ENCODE measurements around the gene BBS10. TPM values are rescaled to one million over a fixed set of nuclear protein-coding genes. Genes with fewer than 3 reads are reported as not detected.

Gene BBS10
- total RNA-seq, 1 donor, result 2.3 TPM

GRCh38 chr12:76312315-76312714, 35.9 kb downstream of the BBS10 start:
- Histone ChIP-seq H3K27me3 (ENCODE audit: insufficient read depth, low read length) (no peaks in the 10 kb centered on the region), H3K4me3 (ENCODE audit: low read length) (no peak overlapping the region), H3K9me3 (ENCODE audit: low read depth, low read length) (no peaks in the 10 kb centered on the region), H3K4me1 (ENCODE audit: insufficient read depth, low read length) (no peaks in the 10 kb centered on the region)

GRCh38 chr12:76311796-76312195, 36.4 kb downstream of the BBS10 start:
- no peak overlapping the region for H3K4me3 ChIP-seq (ENCODE audit: low read length)
- no peaks in the 10 kb centered on the region for H3K9me3 ChIP-seq (ENCODE audit: low read depth, low read length)
- no peaks in the 10 kb centered on the region for H3K4me1 ChIP-seq (ENCODE audit: insufficient read depth, low read length)
- H3K27me3 ChIP-seq (ENCODE audit: insufficient read depth, low read length), result no peaks in the 10 kb centered on the region

GRCh38 chr12:76310110-76310509, 38.1 kb downstream of the BBS10 start:
- Histone ChIP-seq H3K27me3 (ENCODE audit: insufficient read depth, low read length) (no peaks in the 10 kb centered on the region), H3K9me3 (ENCODE audit: low read depth, low read length) (no peaks in the 10 kb centered on the region), H3K4me3 (ENCODE audit: low read length) (no peak overlapping the region), H3K4me1 (ENCODE audit: insufficient read depth, low read length) (no peaks in the 10 kb centered on the region)

- Histone ChIP-seq H3K27me3 (ENCODE audit: insufficient read depth, low read length) (no peaks in the 10 kb centered on the region), H3K9me3 (ENCODE audit: low read depth, low read length) (no peaks in the 10 kb centered on the region), H3K4me3 (ENCODE audit: low read length) (no peak overlapping the region), H3K4me1 (ENCODE audit: insufficient read depth, low read length) (no peaks in the 10 kb centered on the region)
These were observed 39.3 kb downstream of the BBS10 start for GRCh38 chr12:76308866-76309265.

GRCh38 chr12:76307083-76307482, 41.1 kb downstream of the BBS10 start:
- Histone ChIP-seq H3K27me3 (ENCODE audit: insufficient read depth, low read length) (no peaks in the 10 kb centered on the region), H3K9me3 (ENCODE audit: low read depth, low read length) (no peaks in the 10 kb centered on the region), H3K4me1 (ENCODE audit: insufficient read depth, low read length) (no peaks in the 10 kb centered on the region)

GRCh38 chr12:76303989-76304460, 44.2 kb downstream of the BBS10 start:
- H3K4me3 ChIP-seq (ENCODE audit: low read length), result no peak overlapping the region
- H3K4me1 ChIP-seq (ENCODE audit: insufficient read depth, low read length), result no peaks in the 10 kb centered on the region
- H3K9me3 ChIP-seq (ENCODE audit: low read depth, low read length), result no peaks in the 10 kb centered on the region
- H3K27me3 ChIP-seq (ENCODE audit: insufficient read depth, low read length), result no peaks in the 10 kb centered on the region

More at GRCh38 chr12:76307083-76307482, 41.1 kb downstream of the BBS10 start:
- no peak overlapping the region for H3K4me3 ChIP-seq (ENCODE audit: low read length)

- Histone ChIP-seq H3K4me1 (ENCODE audit: insufficient read depth, low read length) (no peaks in the 10 kb centered on the region), H3K4me3 (ENCODE audit: low read length) (no peak overlapping the region), H3K27me3 (ENCODE audit: insufficient read depth, low read length) (no peaks in the 10 kb centered on the region), H3K9me3 (ENCODE audit: low read depth, low read length) (no peaks in the 10 kb centered on the region)
These were observed 44.9 kb downstream of the BBS10 start for GRCh38 chr12:76303365-76303764.

- Histone ChIP-seq H3K4me1 (ENCODE audit: insufficient read depth, low read length) (no peaks in the 10 kb centered on the region), H3K9me3 (ENCODE audit: low read depth, low read length) (no peaks in the 10 kb centered on the region), H3K4me3 (ENCODE audit: low read length) (no peak overlapping the region), H3K27me3 (ENCODE audit: insufficient read depth, low read length) (no peaks in the 10 kb centered on the region)
These were observed 47.9 kb downstream of the BBS10 start for GRCh38 chr12:76300297-76300665.

- Histone ChIP-seq H3K4me3 (ENCODE audit: low read length) (no peak overlapping the region), H3K4me1 (ENCODE audit: insufficient read depth, low read length) (no peaks in the 10 kb centered on the region), H3K27me3 (ENCODE audit: insufficient read depth, low read length) (no peaks in the 10 kb centered on the region), H3K9me3 (ENCODE audit: low read depth, low read length) (no peaks in the 10 kb centered on the region)
These were observed 48.5 kb downstream of the BBS10 start for GRCh38 chr12:76299536-76300296.

Other genes with a start within 250 kb of the BBS10 start
- 162 TPM for gene OSBPL8, start 211.4 kb upstream of the BBS10 start, total RNA-seq